DMS79 treated with DMSO at 0.1 percent for 48 hours (cell line): ENCODE data around the gene WNT3.

ENCODE experiments used
- DNase-seq: peaks from one replicate; lab custom pipeline; 2025; lab: John Stamatoyannopoulos, UW

The WNT3 gene

GRCh38 chr17:46834846-46835245 is 16.4 kb upstream of the WNT3 start:
- DNase-seq: no peak

- no peak for DNase-seq
These were observed 15.3 kb upstream of the WNT3 start for GRCh38 chr17:46833840-46834208.

- DNase-seq: no peak
These were observed 14.7 kb upstream of the WNT3 start for GRCh38 chr17:46832945-46833839.

GRCh38 chr17:46832331-46832821 is 13.9 kb upstream of the WNT3 start:
- no peak for DNase-seq

GRCh38 chr17:46831573-46832330 is 13.3 kb upstream of the WNT3 start:
- DNase-seq: no peak

GRCh38 chr17:46827274-46827673 is 8.8 kb upstream of the WNT3 start:
- no peak for DNase-seq

GRCh38 chr17:46826116-46826515 is 7.6 kb upstream of the WNT3 start:
- no peak for DNase-seq

- DNase-seq: no peak
These were observed 5.2 kb upstream of the WNT3 start for GRCh38 chr17:46823657-46824056.

- no peak for DNase-seq
These were observed 4.0 kb upstream of the WNT3 start for GRCh38 chr17:46822388-46822921.

GRCh38 chr17:46821482-46822387 is 3.2 kb upstream of the WNT3 start:
- no peak for DNase-seq

GRCh38 chr17:46820592-46821450 is 2.3 kb upstream of the WNT3 start:
- no peak for DNase-seq

- no peak for DNase-seq
These were observed 1.4 kb upstream of the WNT3 start for GRCh38 chr17:46819906-46820351.

GRCh38 chr17:46818929-46819859 is 702 bp upstream of the WNT3 start:
- no peak for DNase-seq

GRCh38 chr17:46817901-46818209 is 637 bp downstream of the WNT3 start:
- DNase-seq: no peak

- DNase-seq: no peak
These were observed 1.2 kb downstream of the WNT3 start for GRCh38 chr17:46817151-46817900.

GRCh38 chr17:46815474-46816353 is 2.8 kb downstream of the WNT3 start:
- no peak for DNase-seq

GRCh38 chr17:46814446-46814845 is 4.0 kb downstream of the WNT3 start:
- no peak for DNase-seq

GRCh38 chr17:46813920-46814319 is 4.6 kb downstream of the WNT3 start:
- DNase-seq: no peak
